NK-92 (cell line): ENCODE measurements around the gene DDX25.

Source experiments
- DNase-seq: peaks from one replicate; lab custom pipeline; 2025; ENCODE audit not compliant: unreplicated experiment; lab: John Stamatoyannopoulos, UW

Gene DDX25

DNA sequence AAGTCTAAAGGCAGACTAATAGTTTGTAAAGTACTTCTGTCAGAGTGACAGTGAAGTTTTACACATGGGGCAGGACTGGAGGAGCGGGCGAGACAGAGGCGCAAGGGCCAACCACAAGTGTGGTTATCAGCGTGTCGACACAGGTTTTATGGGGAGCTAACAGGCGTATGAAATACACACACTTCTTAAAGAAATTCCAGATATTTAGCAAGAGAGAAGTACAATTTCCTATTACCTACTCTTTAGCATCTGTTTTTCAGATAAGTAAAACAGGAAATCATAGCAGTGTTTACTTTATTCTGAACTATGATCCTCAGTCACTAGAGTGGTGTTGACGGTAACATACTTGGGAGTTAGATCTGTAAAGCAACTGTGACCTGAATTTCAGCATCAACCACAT, 64.0 kb downstream of the DDX25 start:
- DNase-seq: no peak

DNA sequence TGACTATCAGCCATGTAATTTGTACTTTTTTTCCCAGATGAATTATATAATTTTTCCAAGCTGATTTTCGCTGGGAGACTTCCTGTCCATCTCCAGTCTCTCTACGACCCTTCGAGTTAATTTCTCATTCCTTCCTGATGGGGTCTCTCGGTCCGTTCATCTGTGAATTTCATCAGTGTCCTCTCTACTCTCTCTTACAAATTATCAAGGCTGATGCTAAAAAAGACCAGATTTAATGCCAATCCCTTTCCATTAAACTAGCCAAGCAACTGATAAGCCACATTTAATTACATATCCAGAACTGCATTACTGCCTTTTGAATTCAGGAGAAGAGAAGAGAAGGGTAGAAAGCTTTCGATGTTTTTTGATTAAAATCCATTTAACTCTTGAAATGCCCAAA, 67.3 kb downstream of the DDX25 start:
- DNase-seq: no peak

GRCh38 chr11:125974284-125974683, 70.0 kb downstream of the DDX25 start:
- DNase-seq: no peak

DNA sequence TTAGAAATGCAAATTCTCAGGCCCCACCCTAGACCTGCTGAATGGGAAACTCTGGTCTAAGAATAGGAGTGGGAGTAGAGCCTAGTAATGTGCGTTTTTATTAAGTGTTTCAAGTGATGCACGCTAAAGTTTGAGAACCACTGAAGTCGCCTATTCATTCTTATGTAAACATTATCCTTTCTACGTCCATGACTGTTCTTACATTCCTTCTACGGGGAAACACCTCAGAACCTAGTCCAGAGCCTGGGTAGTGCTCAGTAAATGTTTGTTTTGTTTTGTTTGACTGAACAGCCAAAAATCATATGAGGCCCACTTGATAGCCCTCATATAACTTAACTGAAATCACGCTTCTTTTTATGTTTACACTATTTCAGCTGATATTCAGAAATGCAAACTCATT, 71.3 kb downstream of the DDX25 start:
- DNase-seq: no peak

GRCh38 chr11:125976156-125976555, 71.8 kb downstream of the DDX25 start:
- no peak for DNase-seq

DNA sequence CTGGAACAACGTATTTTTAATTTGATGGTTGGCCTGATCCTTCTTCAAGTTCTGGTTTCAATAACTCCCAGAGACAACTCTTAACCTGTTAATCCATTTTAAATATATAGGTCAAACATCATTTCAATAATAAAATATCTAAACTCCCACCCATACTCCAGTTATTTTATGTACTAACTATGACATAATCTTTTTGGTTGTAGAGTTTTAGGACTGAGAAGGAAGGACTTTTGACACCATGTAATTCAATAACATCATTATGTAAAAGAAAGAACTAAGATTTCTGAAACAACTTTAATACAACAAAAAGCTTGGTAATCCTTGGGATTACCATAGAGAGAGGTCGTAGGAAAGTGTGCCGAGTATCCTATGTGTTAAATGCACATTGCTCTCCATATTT, 73.0 kb downstream of the DDX25 start:
- no peak for DNase-seq

GRCh38 chr11:125978181-125978716, 73.9 kb downstream of the DDX25 start:
- DNase-seq: no peak
